GM21786 (cell line): ENCODE results near the gene CTSS.
"Not testable (repeated sequence)": the region's sequence is repeated elsewhere in the genome, so short reads cannot be mapped to it uniquely, and the experiment has no call there.

Experiments used
- ATAC-seq: cut with Tn5 transposase; IDR thresholded peaks from one replicate; pipeline ENCODE4 v1.9.1; 2021; ENCODE audit not compliant: unreplicated experiment

The CTSS gene

GRCh38 chr1:150775931-150776505 lies 10.4 kb upstream of the CTSS start:
- ATAC-seq, result not testable (repeated sequence)

DNA sequence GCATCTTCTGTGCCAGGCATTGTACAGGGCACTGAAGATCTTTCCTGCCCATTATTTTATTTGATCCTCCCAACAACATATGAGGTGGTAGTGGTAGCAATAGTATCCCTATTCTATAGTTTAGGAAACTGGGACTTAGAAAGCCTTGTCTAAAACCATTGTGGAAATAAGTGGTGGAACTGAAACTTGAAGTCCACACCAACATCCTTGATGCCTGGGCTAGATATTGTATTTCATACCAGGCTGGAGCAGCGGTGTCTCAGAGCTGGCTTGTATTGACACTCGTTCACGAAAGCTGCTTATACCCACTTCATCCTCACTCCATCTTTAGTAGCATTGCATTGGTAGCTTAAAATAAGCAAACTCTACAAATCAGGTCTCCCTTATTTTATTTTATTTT lies 9.7 kb upstream of the CTSS start:
- ATAC-seq, result no peak

DNA sequence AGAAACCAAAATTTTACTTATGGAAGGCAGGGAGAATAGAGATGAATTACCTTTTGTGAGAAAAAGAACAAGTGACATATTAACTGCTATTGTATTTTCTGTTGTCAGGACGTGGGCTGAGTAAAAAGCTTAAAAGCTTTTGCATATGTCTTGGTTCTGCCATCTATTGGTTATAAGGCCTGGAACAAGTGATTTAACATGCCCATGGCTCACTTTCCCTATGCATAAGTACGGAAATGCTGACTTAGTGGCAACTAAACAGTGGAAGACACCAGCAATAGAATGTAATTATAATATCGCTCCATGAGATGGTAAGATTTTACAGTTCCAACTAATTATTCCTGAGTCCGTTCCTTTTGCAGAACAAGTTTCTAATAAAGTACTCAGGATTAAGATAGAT lies 6.7 kb upstream of the CTSS start:
- no peak for ATAC-seq

GRCh38 chr1:150767704-150768103 lies 2.1 kb upstream of the CTSS start:
- ATAC-seq, result not testable (repeated sequence)

GRCh38 chr1:150765977-150766301 lies 361 bp upstream of the CTSS start:
- not testable (repeated sequence) for ATAC-seq

DNA sequence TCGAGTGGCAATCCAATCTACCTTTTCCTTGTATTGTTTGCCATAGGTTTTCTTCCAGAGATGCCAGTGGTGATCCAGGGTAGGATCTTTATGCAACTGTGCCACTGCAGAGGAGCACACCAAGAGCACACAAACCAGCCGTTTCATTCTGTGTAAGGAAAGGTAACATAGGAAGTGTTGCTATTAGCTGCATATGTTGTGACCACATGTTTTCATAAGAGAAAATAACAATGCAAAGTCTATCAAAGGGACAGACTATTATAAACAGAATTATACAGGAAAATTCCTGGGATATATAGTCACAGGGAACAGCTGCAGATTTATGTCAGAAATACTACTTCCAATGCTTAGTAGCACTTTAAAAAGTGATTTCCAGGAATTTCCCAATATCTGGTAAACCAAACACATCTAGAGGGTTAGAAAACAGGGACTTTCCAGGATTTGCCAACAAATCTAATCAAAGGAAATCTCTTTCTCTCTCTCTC lies 919 bp downstream of the CTSS start:
- no peak for ATAC-seq

- ATAC-seq, result no peak
These were observed 2.6 kb downstream of the CTSS start for GRCh38 chr1:150763018-150763417.

- ATAC-seq, result no peak
These were observed 3.0 kb downstream of the CTSS start for GRCh38 chr1:150762552-150762951.

GRCh38 chr1:150761801-150762200 lies 3.8 kb downstream of the CTSS start:
- no peak for ATAC-seq

GRCh38 chr1:150760013-150760412 lies 5.6 kb downstream of the CTSS start:
- ATAC-seq, result no peak

DNA sequence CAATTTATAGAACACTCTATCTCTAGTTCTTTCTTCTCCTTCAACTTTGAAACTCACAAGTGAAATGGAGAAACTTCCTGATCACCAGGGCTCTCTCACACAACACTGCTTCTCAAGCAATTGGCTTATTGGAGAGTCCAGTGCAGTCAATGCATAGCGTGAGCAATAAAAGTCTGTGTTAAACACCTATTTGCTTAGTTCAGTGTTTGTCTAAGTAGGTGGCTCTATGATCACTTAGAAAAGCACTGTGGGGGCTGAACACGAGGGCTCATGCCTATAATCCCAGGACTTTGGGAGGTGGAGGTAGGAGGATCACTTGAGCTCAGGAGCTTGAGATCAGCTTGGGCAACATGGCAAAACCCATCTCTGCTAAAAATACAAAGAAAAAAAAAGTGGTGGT lies 12.2 kb downstream of the CTSS start:
- ATAC-seq, result no peak

DNA sequence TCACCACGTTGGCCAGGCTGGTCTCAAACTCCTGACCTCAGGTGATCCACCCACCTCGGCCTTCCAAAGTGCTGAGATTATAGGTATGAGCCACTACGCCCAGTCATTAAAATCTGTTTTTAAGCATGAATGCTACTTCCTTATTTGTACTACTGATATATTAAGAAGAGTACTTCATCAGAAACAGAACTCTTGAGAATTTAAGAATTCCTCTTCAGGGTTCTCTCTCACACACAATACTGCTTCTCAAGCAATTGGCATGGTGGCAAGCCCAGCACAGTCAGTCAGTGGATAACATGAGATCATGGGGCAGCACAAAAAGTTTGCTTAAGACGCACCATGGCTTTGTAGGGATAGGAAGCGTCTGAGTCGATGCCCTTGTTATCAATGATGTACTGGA lies 14.1 kb downstream of the CTSS start:
- ATAC-seq, result no peak

DNA sequence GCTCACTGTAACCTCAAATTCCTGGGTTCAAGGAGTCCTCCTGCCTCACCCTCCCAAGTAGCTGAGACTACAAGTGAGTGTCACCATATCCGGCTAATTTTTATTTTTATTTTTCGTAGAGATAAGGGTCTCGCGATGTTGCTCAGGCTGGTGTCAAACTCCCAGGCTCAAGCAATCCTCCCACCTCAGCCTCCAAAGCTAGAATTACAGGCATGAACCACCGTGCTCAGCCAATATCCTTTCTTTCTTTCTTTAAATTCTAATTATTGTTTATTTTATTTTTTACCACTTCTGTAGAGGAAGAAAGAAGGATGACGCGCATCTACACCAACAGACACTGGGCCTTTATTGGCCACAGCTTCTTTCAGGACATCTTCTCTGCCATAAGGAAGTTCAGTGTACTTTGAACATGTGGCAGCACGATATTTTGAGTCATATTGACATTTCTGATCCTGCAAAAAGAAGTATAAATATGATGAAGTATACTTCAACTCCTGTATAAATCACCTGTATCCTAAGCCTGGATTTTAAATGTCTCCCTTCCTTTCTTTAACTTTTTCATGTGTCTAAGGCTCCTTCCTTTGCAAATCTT lies 15.8 kb downstream of the CTSS start:
- ATAC-seq, result no peak

DNA sequence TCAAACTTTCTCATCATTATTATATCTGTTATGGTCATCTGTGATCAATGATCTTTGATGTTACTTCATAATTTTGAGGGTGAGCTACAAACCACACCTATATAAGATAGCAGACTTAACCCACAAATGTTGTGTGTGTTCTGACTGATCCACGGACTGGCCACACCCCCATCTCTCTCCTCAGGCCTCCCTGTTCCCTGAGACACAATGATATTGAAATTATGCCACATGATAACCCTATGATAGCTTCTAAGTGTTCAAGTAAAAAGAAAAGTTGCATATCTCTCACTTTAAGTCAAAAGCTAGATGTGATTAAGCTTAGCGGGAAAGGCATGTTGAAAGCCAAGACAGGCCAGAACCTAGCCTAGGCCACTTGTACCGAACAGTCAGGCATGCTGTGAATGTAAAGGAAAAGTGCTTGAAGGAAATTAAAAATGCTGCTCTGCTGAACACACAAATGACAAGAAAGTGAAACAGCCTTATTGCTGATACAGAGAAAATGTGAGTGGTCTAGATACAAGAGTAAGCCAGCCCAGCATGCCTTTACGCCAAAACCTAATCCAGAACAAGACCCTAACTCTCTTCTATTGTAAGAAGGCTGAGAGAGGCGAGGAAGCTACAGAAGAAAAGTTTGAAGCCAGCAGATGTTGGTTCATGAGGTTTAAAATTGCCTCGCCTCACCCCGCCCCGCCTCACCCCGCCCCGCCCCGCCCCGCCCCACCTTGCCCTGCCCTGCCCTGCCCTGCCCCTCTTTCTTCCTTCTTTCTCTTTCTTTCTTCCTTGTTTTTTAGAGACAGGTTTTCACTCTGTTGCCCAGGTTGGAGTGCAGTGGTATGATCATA lies 16.5 kb downstream of the CTSS start:
- ATAC-seq, result no peak

GRCh38 chr1:150730130-150730721 lies 35.4 kb downstream of the CTSS start:
- no peak for ATAC-seq

- ATAC-seq, result no peak
These were observed 41.2 kb downstream of the CTSS start for GRCh38 chr1:150724336-150724735.

- no peak for ATAC-seq
These were observed 44.9 kb downstream of the CTSS start, which contains the start of gene HORMAD1 for GRCh38 chr1:150720703-150721102. Gene HORMAD1 (minus strand): TSS chr1:150720895. CDS start chr1:150719505, 1,390 bp downstream.

GRCh38 chr1:150720098-150720497 lies 45.5 kb downstream of the CTSS start:
- no peak for ATAC-seq

GRCh38 chr1:150718225-150718891 lies 47.2 kb downstream of the CTSS start:
- no peak for ATAC-seq

- ATAC-seq, result not testable (repeated sequence)
These were observed 56.5 kb downstream of the CTSS start for GRCh38 chr1:150709031-150709430.

DNA sequence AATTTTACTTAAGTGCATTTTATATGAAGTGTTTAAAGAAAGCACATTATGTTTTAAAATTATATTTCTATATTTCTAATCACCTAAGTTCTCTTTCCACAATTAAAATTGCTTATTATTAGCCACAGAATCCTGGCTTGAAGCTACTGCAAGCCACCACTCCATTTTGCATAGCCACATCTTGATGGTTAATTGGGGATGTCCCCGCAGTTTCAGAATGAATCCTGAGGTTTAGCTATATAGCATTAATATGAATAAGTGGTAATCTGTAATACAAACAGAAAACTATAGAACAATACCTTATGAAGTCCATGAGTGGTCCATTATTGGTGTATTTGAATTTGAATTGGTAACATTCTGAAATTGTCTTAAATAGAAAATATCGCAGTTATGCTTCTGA lies 57.0 kb downstream of the CTSS start:
- ATAC-seq, result peak; percentile 77
